ENCODE measurements around the gene KCNAB2.

The KCNAB2 gene

GRCh38 chr1:6086762-6087376 lies 41.2 kb downstream of the KCNAB2 start:
- no peak overlapping the region for H2AFZ ChIP-seq (ENCODE audit: low read length)
- no peak for TF ChIP-seq EZH2phosphoT487 (IDR thresholded peaks at IDR 0.05; ENCODE audit: low read length)
- TF ChIP-seq EZH2 (optimal IDR thresholded peaks at IDR 0.05; ENCODE audit: low read depth, low read length), result no peak
- TF ChIP-seq CTCF (IDR thresholded peaks at IDR 0.05; ENCODE audit: low read length), result no peak
- DNase-seq, result no peak
- no peak overlapping the region for H3K4me2 ChIP-seq (ENCODE audit: low read depth, low read length)
- no peaks in the 10 kb centered on the region for H3F3A ChIP-seq (ENCODE audit: insufficient read depth, low read length)
- H3K9me3 ChIP-seq (replicated peaks; ENCODE audit: insufficient read depth, low read length), result no peaks in the 10 kb centered on the region
- H3K27me3 ChIP-seq (replicated peaks; ENCODE audit: insufficient read depth, low read length), result no peaks in the 10 kb centered on the region
- H3K4me1 ChIP-seq (ENCODE audit: low read length), result no peaks in the 10 kb centered on the region
- no peaks in the 10 kb centered on the region for H3K79me2 ChIP-seq (ENCODE audit: low read length)
- no peak overlapping the region for H3K9ac ChIP-seq (ENCODE audit: low read length)
- H4K20me1 ChIP-seq (ENCODE audit: insufficient read depth, low read length), result no peaks in the 10 kb centered on the region
- H3K27ac ChIP-seq (ENCODE audit: low read length), result no peak overlapping the region
- no peak overlapping the region for H3K4me3 ChIP-seq (ENCODE audit: low read length)
- no peaks in the 10 kb centered on the region for H3K36me3 ChIP-seq (replicated peaks; ENCODE audit: insufficient read depth, low read length)
- H3K9me2 ChIP-seq (replicated peaks; ENCODE audit: insufficient read depth, low read length), result no peaks in the 10 kb centered on the region

- Histone ChIP-seq H3K9ac (ENCODE audit: low read length) (no peak overlapping the region), H3K79me2 (ENCODE audit: low read length) (no peaks in the 10 kb centered on the region), H3K9me3 (replicated peaks; ENCODE audit: insufficient read depth, low read length) (no peaks in the 10 kb centered on the region), H3K36me3 (replicated peaks; ENCODE audit: insufficient read depth, low read length) (no peaks in the 10 kb centered on the region), H3K4me2 (ENCODE audit: low read depth, low read length) (no peak overlapping the region), H3F3A (ENCODE audit: insufficient read depth, low read length) (no peaks in the 10 kb centered on the region), H3K9me2 (replicated peaks; ENCODE audit: insufficient read depth, low read length) (no peaks in the 10 kb centered on the region), H3K27ac (ENCODE audit: low read length) (no peak overlapping the region), H2AFZ (ENCODE audit: low read length) (no peak overlapping the region), H3K27me3 (replicated peaks; ENCODE audit: insufficient read depth, low read length) (no peaks in the 10 kb centered on the region), H3K4me1 (ENCODE audit: low read length) (no peaks in the 10 kb centered on the region), H4K20me1 (ENCODE audit: insufficient read depth, low read length) (no peaks in the 10 kb centered on the region), H3K4me3 (ENCODE audit: low read length) (no peak overlapping the region)
- no peak for DNase-seq
- no peak for TF ChIP-seq CTCF (IDR thresholded peaks at IDR 0.05; ENCODE audit: low read length)
- no peak for TF ChIP-seq EZH2phosphoT487 (IDR thresholded peaks at IDR 0.05; ENCODE audit: low read length)
- TF ChIP-seq EZH2 (optimal IDR thresholded peaks at IDR 0.05; ENCODE audit: low read depth, low read length), result no peak
Measured at GRCh38 chr1:6087377-6087772, 41.7 kb downstream of the KCNAB2 start.

- no peaks in the 10 kb centered on the region for H3F3A ChIP-seq (ENCODE audit: insufficient read depth, low read length)
- TF ChIP-seq CTCF (IDR thresholded peaks at IDR 0.05; ENCODE audit: low read length) (no peak), EZH2phosphoT487 (IDR thresholded peaks at IDR 0.05; ENCODE audit: low read length) (no peak), EZH2 (optimal IDR thresholded peaks at IDR 0.05; ENCODE audit: low read depth, low read length) (no peak)
- no peaks in the 10 kb centered on the region for H3K9me3 ChIP-seq (replicated peaks; ENCODE audit: insufficient read depth, low read length)
- H3K4me3 ChIP-seq (ENCODE audit: low read length), result no peak overlapping the region
- H3K27me3 ChIP-seq (replicated peaks; ENCODE audit: insufficient read depth, low read length), result no peaks in the 10 kb centered on the region
- H4K20me1 ChIP-seq (ENCODE audit: insufficient read depth, low read length), result no peaks in the 10 kb centered on the region
- no peak for DNase-seq
- H3K4me1 ChIP-seq (ENCODE audit: low read length), result no peaks in the 10 kb centered on the region
- H3K9ac ChIP-seq (ENCODE audit: low read length), result no peak overlapping the region
- H3K36me3 ChIP-seq (replicated peaks; ENCODE audit: insufficient read depth, low read length), result no peaks in the 10 kb centered on the region
- H3K4me2 ChIP-seq (ENCODE audit: low read depth, low read length), result no peak overlapping the region
- H2AFZ ChIP-seq (ENCODE audit: low read length), result no peak overlapping the region
- H3K79me2 ChIP-seq (ENCODE audit: low read length), result no peaks in the 10 kb centered on the region
- H3K27ac ChIP-seq (ENCODE audit: low read length), result no peak overlapping the region
- H3K9me2 ChIP-seq (replicated peaks; ENCODE audit: insufficient read depth, low read length), result no peaks in the 10 kb centered on the region
Measured at GRCh38 chr1:6087958-6088357, 42.3 kb downstream of the KCNAB2 start.

All from MM.1S (cell line).